Stimulated activated CD8-positive, alpha-beta memory T cell treated with anti-CD3 and anti-CD28 coated beads, Interleukin-12 subunit alpha, Interleukin-12 subunit beta, amount 100 ng/mL, for 1 hour (primary cell): ENCODE measurements around the gene NAP1L1.
"Not testable (repeated sequence)": the region's sequence is repeated elsewhere in the genome, so short reads cannot be mapped to it uniquely, and the experiment has no call there.

ENCODE experiments used
- DNase-seq: peaks from one replicate; pipeline ENCODE4 v3.0.0-alpha.2; 2020; ENCODE audit warnings: low read depth

NAP1L1 gene

DNA sequence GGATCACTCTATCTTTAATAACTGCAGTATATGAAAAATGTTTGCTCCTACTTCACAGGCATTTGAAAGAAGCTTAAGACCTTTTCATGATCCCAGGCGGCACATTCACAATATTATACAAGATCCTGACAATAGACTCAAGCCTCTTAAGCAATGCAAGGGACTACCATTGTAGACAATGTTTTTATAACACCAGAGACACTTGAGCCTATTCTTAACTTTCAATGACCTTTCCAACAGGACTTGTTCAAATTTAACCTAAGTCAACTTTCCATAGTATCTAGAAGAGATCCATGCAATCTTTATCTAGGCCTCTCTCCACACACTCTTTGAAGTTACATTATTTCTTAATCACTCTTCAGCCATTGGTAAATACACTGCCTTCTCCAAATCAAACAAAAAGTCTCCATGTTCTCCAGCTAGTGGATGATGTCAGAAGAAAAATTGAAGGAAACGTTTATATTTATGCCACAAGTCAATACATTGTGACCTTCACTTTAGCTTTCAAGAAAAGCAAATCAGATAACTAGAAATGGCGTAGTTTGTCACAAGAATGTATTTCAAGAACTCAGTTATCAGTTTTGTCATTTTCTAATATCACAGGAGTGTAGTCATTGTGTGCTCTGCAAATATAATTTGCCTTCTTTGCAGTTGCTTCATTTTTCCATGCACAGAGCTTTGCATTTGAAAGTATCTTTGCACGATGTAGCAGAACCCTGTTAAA is 94.1 kb downstream of the NAP1L1 start:
- no peak for DNase-seq

DNA sequence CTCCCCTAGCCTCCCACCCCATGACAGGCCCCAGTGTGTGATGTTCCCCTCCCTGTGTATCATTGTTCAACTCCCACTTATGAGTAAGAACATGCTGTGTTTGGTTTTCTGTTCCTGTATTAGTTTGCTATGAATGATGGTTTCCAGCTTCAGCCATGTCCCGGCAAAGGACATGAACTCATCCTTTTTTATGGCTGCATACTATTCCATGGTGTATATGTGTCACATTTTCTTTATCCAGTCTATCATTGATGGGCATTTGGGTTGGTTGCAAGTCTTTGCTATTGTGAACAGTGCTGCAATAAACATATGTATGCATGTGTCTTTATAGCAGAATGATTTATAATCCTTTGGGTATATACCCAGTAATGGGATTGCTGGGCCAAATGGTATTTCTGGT is 96.8 kb downstream of the NAP1L1 start:
- not testable (repeated sequence) for DNase-seq
